Measurements from ENCODE around the gene DAG1. TPM values are rescaled to one million over a fixed set of nuclear protein-coding genes. Genes with fewer than 3 reads are reported as not detected.

Gene DAG1
- polyA plus RNA-seq, 3 donors = 3.9 to 5.8 (median 4.2) TPM

- Mint-ChIP-seq H3K27me3 (ENCODE audit: low read depth in 3 of 3) (peaks cover 3 to 6% (median 4%) of the 10 kb centered on the region in 3 donors), H3K27ac (no peak overlapping the region), H3K9me3 (no peaks in the 10 kb centered on the region), H3K4me1 (no peaks in the 10 kb centered on the region), H3K4me3 (no peak overlapping the region), H3K36me3 (no peaks in the 10 kb centered on the region)
- TF ChIP-seq, protein P1, sequence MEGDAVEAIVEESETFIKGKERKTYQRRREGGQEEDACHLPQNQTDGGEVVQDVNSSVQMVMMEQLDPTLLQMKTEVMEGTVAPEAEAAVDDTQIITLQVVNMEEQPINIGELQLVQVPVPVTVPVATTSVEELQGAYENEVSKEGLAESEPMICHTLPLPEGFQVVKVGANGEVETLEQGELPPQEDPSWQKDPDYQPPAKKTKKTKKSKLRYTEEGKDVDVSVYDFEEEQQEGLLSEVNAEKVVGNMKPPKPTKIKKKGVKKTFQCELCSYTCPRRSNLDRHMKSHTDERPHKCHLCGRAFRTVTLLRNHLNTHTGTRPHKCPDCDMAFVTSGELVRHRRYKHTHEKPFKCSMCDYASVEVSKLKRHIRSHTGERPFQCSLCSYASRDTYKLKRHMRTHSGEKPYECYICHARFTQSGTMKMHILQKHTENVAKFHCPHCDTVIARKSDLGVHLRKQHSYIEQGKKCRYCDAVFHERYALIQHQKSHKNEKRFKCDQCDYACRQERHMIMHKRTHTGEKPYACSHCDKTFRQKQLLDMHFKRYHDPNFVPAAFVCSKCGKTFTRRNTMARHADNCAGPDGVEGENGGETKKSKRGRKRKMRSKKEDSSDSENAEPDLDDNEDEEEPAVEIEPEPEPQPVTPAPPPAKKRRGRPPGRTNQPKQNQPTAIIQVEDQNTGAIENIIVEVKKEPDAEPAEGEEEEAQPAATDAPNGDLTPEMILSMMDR (IDR thresholded peaks at IDR 0.05) = no peak
- Histone ChIP-seq H2AFZ (ENCODE audit: insufficient read depth, low read depth, low read length, poor library complexity, severe bottlenecking) (no peak overlapping the region), H4K20me1 (ENCODE audit: insufficient read depth, low read length) (no peaks in the 10 kb centered on the region), H3K4me3 (replicated peaks in 1 of 3; ENCODE audit: low read depth in 2 of 3, low read length in 3 of 3) (no peak overlapping the region), H3K27ac (ENCODE audit: low read depth in 1 of 2, low read length in 2 of 2) (no peak overlapping the region), H3K27me3 (ENCODE audit: control insufficient read depth in 2 of 2, insufficient read depth in 2 of 2, low read length in 2 of 2) (no peaks in the 10 kb centered on the region), H3K4me2 (replicated peaks; ENCODE audit: extremely low read depth, low read length, poor library complexity, severe bottlenecking) (no peak overlapping the region), H3K36me3 (replicated peaks in 1 of 2; ENCODE audit: control insufficient read depth in 1 of 2, insufficient read depth in 2 of 2, low read length in 2 of 2) (no peaks in the 10 kb centered on the region), H3K9me3 (replicated peaks in 1 of 2; ENCODE audit: control insufficient read depth in 1 of 2, insufficient read depth in 1 of 2, low read length in 2 of 2) (no peaks in the 10 kb centered on the region), H3K4me1 (ENCODE audit: control insufficient read depth in 1 of 2, insufficient read depth in 2 of 2, low read length in 2 of 2) (no peaks in the 10 kb centered on the region), H3K79me2 (ENCODE audit: insufficient read depth, low read length) (no peaks in the 10 kb centered on the region), H3K9ac (ENCODE audit: insufficient read depth, low read length, poor library complexity, severe bottlenecking) (no peak overlapping the region)
- intact Hi-C loops (cut with micrococcal nuclease) = no loop called here
- no peak for DNase-seq
- WGBS (ENCODE audit: insufficient coverage) = 100% methylated on average over 1 of the region's 3 CpGs
These were observed 15.0 kb upstream of the DAG1 start for GRCh38 chr3:49454898-49455681.

DNA sequence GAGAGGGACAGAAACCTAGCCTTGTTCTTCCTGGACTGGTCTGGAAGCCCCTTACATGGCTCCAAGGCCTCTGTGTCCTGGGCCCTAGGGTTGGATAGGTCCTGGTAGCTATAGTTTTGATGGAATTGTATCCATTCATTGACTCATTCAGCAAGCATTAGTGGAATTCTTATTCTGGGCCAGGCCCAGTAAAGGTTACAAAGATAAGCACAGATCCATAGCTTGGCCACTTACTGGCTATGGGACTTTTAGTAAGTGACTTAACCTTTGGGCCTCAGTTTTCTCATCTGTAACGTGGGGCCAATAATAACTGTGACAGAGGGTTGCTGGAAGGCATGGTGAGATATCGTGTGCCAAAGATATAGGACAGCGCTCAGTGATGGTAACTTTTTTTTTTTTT, 13.6 kb upstream of the DAG1 start:
- no peak overlapping the region for H3K4me3 Mint-ChIP-seq
- Histone ChIP-seq H3K4me2 (replicated peaks; ENCODE audit: extremely low read depth, low read length, poor library complexity, severe bottlenecking) (no peak overlapping the region), H3K4me3 (replicated peaks in 1 of 3; ENCODE audit: low read depth in 2 of 3, low read length in 3 of 3) (no peak overlapping the region), H3K4me1 (ENCODE audit: control insufficient read depth in 1 of 2, insufficient read depth in 2 of 2, low read length in 2 of 2) (no peaks in the 10 kb centered on the region), H4K20me1 (ENCODE audit: insufficient read depth, low read length) (no peaks in the 10 kb centered on the region), H3K36me3 (replicated peaks in 1 of 2; ENCODE audit: control insufficient read depth in 1 of 2, insufficient read depth in 2 of 2, low read length in 2 of 2) (no peaks in the 10 kb centered on the region), H3K79me2 (ENCODE audit: insufficient read depth, low read length) (no peaks in the 10 kb centered on the region), H2AFZ (ENCODE audit: insufficient read depth, low read depth, low read length, poor library complexity, severe bottlenecking) (no peak overlapping the region), H3K27ac (ENCODE audit: low read depth in 1 of 2, low read length in 2 of 2) (no peak overlapping the region), H3K27me3 (ENCODE audit: control insufficient read depth in 2 of 2, insufficient read depth in 2 of 2, low read length in 2 of 2) (no peaks in the 10 kb centered on the region), H3K9ac (ENCODE audit: insufficient read depth, low read length, poor library complexity, severe bottlenecking) (no peak overlapping the region), H3K9me3 (replicated peaks in 1 of 2; ENCODE audit: control insufficient read depth in 1 of 2, insufficient read depth in 1 of 2, low read length in 2 of 2) (no peaks in the 10 kb centered on the region)
- DNase-seq = no peak
- peaks cover 4% of the 10 kb centered on the region in 3 donors for H3K27me3 Mint-ChIP-seq (ENCODE audit: low read depth in 3 of 3)
- H3K36me3 Mint-ChIP-seq = no peaks in the 10 kb centered on the region
- TF ChIP-seq, protein P1 (IDR thresholded peaks at IDR 0.05) = no peak
- H3K9me3 Mint-ChIP-seq = no peaks in the 10 kb centered on the region
- intact Hi-C loops (cut with micrococcal nuclease) = no loop called here
- 83% methylated on average over 1 of the region's 3 CpGs for WGBS (ENCODE audit: insufficient coverage)
- no peak overlapping the region for H3K27ac Mint-ChIP-seq
- H3K4me1 Mint-ChIP-seq = no peaks in the 10 kb centered on the region

Measured in CD14-positive monocyte (primary cell).